GM12878 (cell line): ENCODE results near the gene DNAJA4. TPM values are rescaled to one million over a fixed set of nuclear protein-coding genes. Genes with fewer than 3 reads are reported as not detected.

Experiments used
- ATAC-seq: fragments of 200-7000 bp; cut with Tn5 transposase; 3 replicates; pipeline ENCODE4 v1.9.1; 2020; ENCODE audit warnings: mild to moderate bottlenecking, moderate library complexity
- BruUV-seq: library from RNA; stranded (reverse); fragments of 400-500 nt; replicated peaks from 2 replicates; lab custom pipeline; 2021; lab: Mats Ljungman, UMichigan
- CTCF ChIA-PET: fragments of 300-600 bp; sonication (Branson Sonifier 250); formaldehyde crosslinking; extraction: SDS; loops from one replicate; lab custom pipeline; 2021; ENCODE audit warnings: inconsistent platforms; lab: Yijun Ruan, JAX
- POLR2A ChIA-PET: fragments of 350-600 bp; formaldehyde crosslinking; extraction: SDS; loops from one replicate; lab custom pipeline; 2021; ENCODE audit warnings: inconsistent platforms; lab: Charles Lee
- RAD21 ChIA-PET: fragments of 300-600 bp; sonication (Branson Sonifier 250); formaldehyde crosslinking; loops from one replicate; lab custom pipeline; 2023; ENCODE audit warnings: antibody characterized with exemption; ENCODE audit not compliant: unreplicated experiment; lab: Charles Lee
- SMC1A ChIA-PET: fragments of 300-600 bp; sonication (Branson Sonifier 250); formaldehyde crosslinking; loops from one replicate; lab custom pipeline; 2023; ENCODE audit not compliant: unreplicated experiment, uncharacterized antibody; lab: Charles Lee
- DNase-seq: peaks from one replicate; pipeline ENCODE4 v3.0.0-alpha.2; 2011; ENCODE audit warnings: low read depth, low spot score
- FAIRE-seq: peaks from 3 replicates; lab custom pipeline; 2011; peaks lifted over from hg19 to GRCh38; lab: Jason Lieb, UNC
- H2AFZ ChIP-seq: 2 replicates; pipeline ENCODE4 v1.6.0; 2011; ENCODE audit warnings: low read depth, low read length, control low read depth; ENCODE audit not compliant: control insufficient read depth
- H3K27ac ChIP-seq: 2 replicates; pipeline ENCODE4 v1.5.1; 2011; ENCODE audit warnings: control low read depth; ENCODE audit not compliant: control insufficient read depth, insufficient read depth
- H3K27me3 ChIP-seq, 2 experiments: replicated peaks in 1 of 2; 2 replicates each; pipeline versions ENCODE4 v1.6.0 to v1.6.1; 2011; ENCODE audit warnings: low read length in 1 of 2; ENCODE audit not compliant: control insufficient read depth in 2 of 2, insufficient read depth in 2 of 2
- H3K36me3 ChIP-seq, 2 experiments: 2 replicates each; pipeline ENCODE4 v1.5.1; 2011; ENCODE audit warnings: low read length in 1 of 2; ENCODE audit not compliant: control insufficient read depth in 2 of 2, insufficient read depth in 2 of 2
- H3K4me1 ChIP-seq: 2 replicates; pipeline ENCODE4 v1.6.1; 2011; ENCODE audit warnings: mild to moderate bottlenecking, low read length, moderate library complexity, mixed read lengths; ENCODE audit not compliant: control insufficient read depth, insufficient read depth
- H3K4me2 ChIP-seq: 2 replicates; pipeline ENCODE4 v1.6.0; 2011; ENCODE audit warnings: control low read depth; ENCODE audit not compliant: control insufficient read depth, insufficient read depth
- H3K4me3 ChIP-seq: fragments of 200-600 bp; sonication (generic); 2 replicates; pipeline ENCODE4 v1.5.1; 2016
- H3K79me2 ChIP-seq: 2 replicates; pipeline ENCODE4 v1.6.0; 2011; ENCODE audit warnings: low read length; ENCODE audit not compliant: control insufficient read depth, insufficient read depth
- H3K9ac ChIP-seq: 2 replicates; pipeline ENCODE4 v1.8.0; 2011; ENCODE audit warnings: low read length, control low read depth, mixed read lengths; ENCODE audit not compliant: control insufficient read depth, insufficient read depth
- H3K9me3 ChIP-seq: replicated peaks from 3 replicates; pipeline ENCODE4 v1.5.1; 2011; ENCODE audit warnings: mild to moderate bottlenecking, low read length; ENCODE audit not compliant: control insufficient read depth, insufficient read depth
- H4K20me1 ChIP-seq: 2 replicates; pipeline ENCODE4 v1.6.0; 2011; ENCODE audit not compliant: control insufficient read depth, insufficient read depth
- ZBTB4 ChIP-seq: fragments of 450-650 bp; formaldehyde crosslinking; IDR thresholded peaks from 2 replicates; pipeline ENCODE4 v1.4.0; 2022; ENCODE audit warnings: mild to moderate bottlenecking, moderate library complexity
- WGBS: methylation state at CpG from one replicate; pipeline ENCODE4 v1.1.6; 2016; ENCODE audit warnings: low lambda C conversion rate; ENCODE audit not compliant: insufficient replicate concordance, insufficient coverage; ENCODE audit errors: missing lambda C conversion rate; 5-methylcytosine and 5-hydroxymethylcytosine counted together
- in situ Hi-C: fragments of 300-500 bp; cut with MboI; formaldehyde crosslinking; loops from 9 replicates; pipeline ENCODE4 v1.14.3; 2018; ENCODE audit warnings: mixed read lengths
- intact Hi-C: fragments of 100-400 bp; cut with micrococcal nuclease; formaldehyde crosslinking; loops from one replicate; pipeline ENCODE4 v1.14.2; 2022; ENCODE audit not compliant: unreplicated experiment
- polyA plus RNA-seq, 11 experiments: library from polyadenylated mRNA; depleted of rRNA in 4 of 11; unstranded in 6 of 11; stranded (reverse) in 5 of 11; fragments of >200 nt; fragmentation: Nextera tagmentation in 4 of 11; fragmentation: Illumina TruSeq in 1 of 11; extraction: Ambion mirVana in 4 of 11; extraction: Trizol in 1 of 11; gene quantifications; 1 replicate in 1 of 11; 2 replicates in 10 of 11; pipeline versions ENCODE4 v1.2.1 to v1.2.3, GENCODE V29; 2011 to 2016; ENCODE audit warnings: inconsistent platforms in 2 of 11, missing spikeins in 2 of 11, low read depth in 1 of 11
- total RNA-seq, 4 experiments: library from RNA; depleted of rRNA in 3 of 4; stranded (reverse); fragments of >200 nt in 3 of 4; fragmentation: Illumina TruSeq in 1 of 4; extraction: Trizol in 1 of 4; gene quantifications; 2 replicates each; pipeline versions ENCODE4 v1.2.1 to v1.2.3, GENCODE V29; 2013 to 2021

Gene DNAJA4
- total and polyA plus RNA-seq, 10 of the 15 experiments (the other 5 are each of a cell fraction or from before 2014, with no cell fraction given) = 0.01 to 10.4 (median 4.1) TPM

- no peaks in the 10 kb centered on the region for H3K27me3 ChIP-seq
- intact Hi-C loops = no loop called here
- TF ChIP-seq ZBTB4 (CRISPR knock-in tag) = no peak
- ATAC-seq (no peak), FAIRE-seq (no peak), DNase-seq (no peak)
- ChIA-PET SMC1A (no interaction called here), RAD21 (no interaction called here), POLR2A (no interaction called here), CTCF (no interaction called here)
- in situ Hi-C loops = no loop called here
- no peak overlapping the region for H3K4me2 ChIP-seq
- no peak overlapping the region for H3K9ac ChIP-seq
- H3K79me2 ChIP-seq = no peaks in the 10 kb centered on the region
- H3K27ac ChIP-seq = no peak overlapping the region
- peaks cover 4% of the 10 kb centered on the region in 2 experiments; a peak in 2 of 4 replicates for H3K36me3 ChIP-seq
- no peaks in the 10 kb centered on the region for H3K9me3 ChIP-seq
- H3K4me3 ChIP-seq = no peak overlapping the region
- BruUV-seq = no TSS peak
- WGBS = 95% methylated on average over 5 of the region's 5 CpGs
- no peaks in the 10 kb centered on the region for H3K4me1 ChIP-seq
- no peak overlapping the region for H2AFZ ChIP-seq
- no peaks in the 10 kb centered on the region for H4K20me1 ChIP-seq
Measured at GRCh38 chr15:78274994-78275393, 10.6 kb downstream of the DNAJA4 start.
